ENCODE measurements around the gene CIP2A.

CIP2A gene

DNA sequence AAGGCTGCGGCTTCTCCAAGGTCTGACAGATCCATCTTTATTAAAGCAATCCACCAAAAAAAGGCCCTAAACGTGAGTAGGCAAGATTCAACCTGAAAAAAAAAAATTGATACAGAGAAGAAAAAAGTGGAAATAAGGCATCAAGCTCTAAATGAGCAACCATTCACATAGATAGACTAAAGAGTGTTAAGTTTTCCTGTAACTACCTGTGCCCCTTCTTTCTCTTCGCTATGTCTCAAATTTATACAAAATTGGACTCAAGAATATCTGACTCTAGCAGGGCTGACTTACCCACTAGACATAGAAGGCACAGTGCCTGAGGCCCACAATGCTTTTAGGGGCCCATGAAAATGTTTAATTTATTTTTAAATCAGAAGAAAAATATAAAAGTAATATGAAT is 78.7 kb downstream of the CIP2A start, which contains the start of gene MYH15:
TSS of gene MYH15 (minus strand) at position 101 of the 400 bp plus-strand sequence. CDS start at position 35, 66 bp downstream.
- no peak for DNase-seq (ENCODE audit: low read depth)

- no peak for DNase-seq (ENCODE audit: low read depth)
These were observed 79.4 kb downstream of the CIP2A start for GRCh38 chr3:108509871-108510270.

GRCh38 chr3:108509263-108509662 is 80.0 kb downstream of the CIP2A start:
- no peak for DNase-seq (ENCODE audit: low read depth)

- DNase-seq (ENCODE audit: low read depth), result no peak
These were observed 81.3 kb downstream of the CIP2A start for GRCh38 chr3:108507902-108508301.

- no peak for DNase-seq (ENCODE audit: low read depth)
These were observed 83.4 kb downstream of the CIP2A start for GRCh38 chr3:108505811-108506210.

- DNase-seq (ENCODE audit: low read depth), result no peak
These were observed 85.5 kb downstream of the CIP2A start for GRCh38 chr3:108503722-108504121.

DNA sequence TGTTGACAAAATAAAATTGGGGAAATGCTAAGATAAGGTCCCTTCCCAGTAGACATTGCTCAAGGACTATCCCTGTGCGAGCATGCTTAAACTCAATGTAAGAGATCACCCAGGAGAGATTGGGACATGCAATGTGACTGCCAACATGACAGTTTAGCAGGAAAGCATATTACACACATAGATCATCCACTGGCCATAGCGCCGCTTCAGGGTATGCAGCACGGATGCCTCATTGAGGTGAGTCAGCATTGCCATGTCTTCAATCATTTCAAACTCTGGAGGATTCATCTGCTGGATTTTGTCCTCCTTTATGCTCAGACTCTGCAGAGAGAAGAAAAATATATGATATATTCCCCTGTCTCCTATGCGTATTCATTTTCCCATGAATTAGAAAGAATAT is 87.7 kb downstream of the CIP2A start:
- no peak for DNase-seq (ENCODE audit: low read depth)

GRCh38 chr3:108500728-108501127 is 88.5 kb downstream of the CIP2A start:
- no peak for DNase-seq (ENCODE audit: low read depth)
